Neural crest cell (in vitro differentiated cells): ENCODE measurements around the gene SHFL. TPM values are rescaled to one million over a fixed set of nuclear protein-coding genes. Genes with fewer than 3 reads are reported as not detected.

Source experiments
- DNase-seq: peaks from one replicate; pipeline ENCODE4 v3.0.0; 2021; ENCODE audit warnings: low read depth, mixed read lengths, low spot score
- H3K27ac Mint-ChIP-seq: one replicate; pipeline ENCODE4 v1.8.0; 2021; ENCODE audit warnings: mild to moderate bottlenecking, mixed read lengths; ENCODE audit not compliant: unreplicated experiment
- H3K27me3 Mint-ChIP-seq: 2 replicates; pipeline ENCODE4 v1.8.0; 2021; ENCODE audit warnings: low read depth, mild to moderate bottlenecking, mixed read lengths
- H3K36me3 Mint-ChIP-seq: 2 replicates; pipeline ENCODE4 v1.8.0; 2021; ENCODE audit warnings: low read depth, mild to moderate bottlenecking, mixed read lengths
- H3K4me1 Mint-ChIP-seq: 2 replicates; pipeline ENCODE4 v1.8.0; 2021; ENCODE audit warnings: mixed read lengths
- H3K4me3 Mint-ChIP-seq: one replicate; pipeline ENCODE4 v1.8.0; 2021; ENCODE audit warnings: mild to moderate bottlenecking, mixed read lengths
- H3K9me3 Mint-ChIP-seq: 2 replicates; pipeline ENCODE4 v1.8.0; 2021; ENCODE audit warnings: mixed read lengths
- CTCF ChIP-seq: fragments of 200-600 bp; sonication (generic); conservative IDR thresholded peaks from 2 replicates; pipeline ENCODE4 v1.5.0; 2021; ENCODE audit warnings: antibody characterized with exemption, mild to moderate bottlenecking
- total RNA-seq: library from RNA; stranded (reverse); gene quantifications from 2 replicates; pipeline ENCODE4 v1.2.1, GENCODE V29; 2021

The SHFL gene
- total RNA-seq, 1 donor from 2014 or later = 0.89 TPM

- no peak for TF ChIP-seq CTCF
- H3K36me3 Mint-ChIP-seq = no peaks in the 10 kb centered on the region
- H3K9me3 Mint-ChIP-seq = no peaks in the 10 kb centered on the region
- H3K4me3 Mint-ChIP-seq = no peak overlapping the region
- H3K4me1 Mint-ChIP-seq = no peaks in the 10 kb centered on the region
- H3K27ac Mint-ChIP-seq = no peak overlapping the region
- no peak for DNase-seq
- H3K27me3 Mint-ChIP-seq = peaks cover 30% of the 10 kb centered on the region
Measured at GRCh38 chr19:10092648-10093294, 6.7 kb downstream of the SHFL start.

- TF ChIP-seq CTCF = no peak
- Mint-ChIP-seq H3K9me3 (no peaks in the 10 kb centered on the region), H3K4me3 (peak overlapping the region; percentile 27), H3K36me3 (no peaks in the 10 kb centered on the region), H3K27ac (no peak overlapping the region), H3K4me1 (no peaks in the 10 kb centered on the region), H3K27me3 (peaks cover 29% of the 10 kb centered on the region)
- no peak for DNase-seq
Measured at GRCh38 chr19:10093295-10094186, 7.4 kb downstream of the SHFL start.

- Mint-ChIP-seq H3K4me3 (no peak overlapping the region), H3K9me3 (no peaks in the 10 kb centered on the region), H3K27ac (no peak overlapping the region), H3K36me3 (no peaks in the 10 kb centered on the region), H3K27me3 (peaks cover 35% of the 10 kb centered on the region), H3K4me1 (peaks cover 4% of the 10 kb centered on the region)
- TF ChIP-seq CTCF = no peak
- no peak for DNase-seq
Measured at GRCh38 chr19:10095622-10095947, 9.5 kb downstream of the SHFL start.

- no peak overlapping the region for H3K4me3 Mint-ChIP-seq
- H3K27me3 Mint-ChIP-seq = peaks cover 35% of the 10 kb centered on the region
- no peaks in the 10 kb centered on the region for H3K9me3 Mint-ChIP-seq
- TF ChIP-seq CTCF = no peak
- peaks cover 4% of the 10 kb centered on the region for H3K4me1 Mint-ChIP-seq
- peak; percentile 86 for DNase-seq
- H3K36me3 Mint-ChIP-seq = no peaks in the 10 kb centered on the region
- no peak overlapping the region for H3K27ac Mint-ChIP-seq
Measured at GRCh38 chr19:10095948-10096614, 10.0 kb downstream of the SHFL start.

- Mint-ChIP-seq H3K36me3 (no peaks in the 10 kb centered on the region), H3K27ac (no peak overlapping the region), H3K27me3 (peaks cover 35% of the 10 kb centered on the region), H3K9me3 (no peaks in the 10 kb centered on the region), H3K4me3 (no peak overlapping the region), H3K4me1 (peaks cover 4% of the 10 kb centered on the region)
- no peak for TF ChIP-seq CTCF
- no peak for DNase-seq
Measured at GRCh38 chr19:10096615-10096963, 10.5 kb downstream of the SHFL start.
